Measurements from ENCODE around the gene RYR3. TPM values are rescaled to one million over a fixed set of nuclear protein-coding genes. Genes with fewer than 3 reads are reported as not detected.

RYR3 gene
- total and polyA plus RNA-seq, 2 of the 13 experiments (the other 11 are each of a cell fraction or from before 2014, with no cell fraction given), result not detected

- H3K4me1 ChIP-seq (ENCODE audit: insufficient read depth, low read length), result no peaks in the 10 kb centered on the region
- ChIA-PET POLR2A (no interaction called here), CTCF (ENCODE audit: low intra/inter-chr PET ratio, low total read pairs) (no interaction called here)
- no peak for ATAC-seq
- no peak overlapping the region for H2AFZ ChIP-seq (ENCODE audit: low read length)
- in situ Hi-C loops (cut with HindIII; ENCODE audit: extremely low pct_ligation_motif_present, low pct_unique_long_range_greater_than_20kb), result no loop called here
- H3K79me2 ChIP-seq (ENCODE audit: insufficient read depth, low read length), result no peaks in the 10 kb centered on the region
- H3K27me3 ChIP-seq (ENCODE audit: control insufficient read depth in 1 of 2, insufficient read depth in 2 of 2, low read length in 2 of 2), result peaks cover 0 to 26% of the 10 kb centered on the region in 2 experiments; a peak in 3 of 5 replicates
- intact Hi-C loops (cut with micrococcal nuclease; ENCODE audit: unreplicated experiment), result no loop called here
- no peak overlapping the region for H3K4me2 ChIP-seq (ENCODE audit: low read depth, low read length)
- BruUV-seq (replicated peaks), result no TSS peak
- FAIRE-seq, result no peak
- no peak overlapping the region for H3K9ac ChIP-seq (ENCODE audit: insufficient read depth, low read depth, low read length)
- H3K4me3 ChIP-seq (replicated peaks in 1 of 3; ENCODE audit: insufficient read depth in 1 of 3, low read depth in 2 of 3, low read length in 3 of 3), result no peak overlapping the region
- DNase-seq (ENCODE audit: low spot score), result no peak
- H3K9me3 ChIP-seq (ENCODE audit: low read length), result no peaks in the 10 kb centered on the region
- no peak overlapping the region for H3K27ac ChIP-seq (ENCODE audit: extremely low read length, insufficient read depth, low read length)
- H3K36me3 ChIP-seq (replicated peaks in 1 of 2; ENCODE audit: control insufficient read depth in 1 of 2, insufficient read depth in 2 of 2, low read length in 2 of 2), result no peaks in the 10 kb centered on the region
- TF ChIP-seq MAFF (IDR thresholded peaks at IDR 0.05; ENCODE audit: low read depth, low read length) (peak; percentile 85), TBP (CRISPR knock-in tag; IDR thresholded peaks at IDR 0.05) (no peak), SETDB1 (CRISPR knock-in tag; IDR thresholded peaks at IDR 0.05; ENCODE audit: borderline replicate concordance) (no peak), ZNF775 (CRISPR knock-in tag; IDR thresholded peaks at IDR 0.05; ENCODE audit: borderline replicate concordance) (no peak), RORA (CRISPR knock-in tag; IDR thresholded peaks at IDR 0.05) (no peak), TFAP4 (IDR thresholded peaks at IDR 0.05; ENCODE audit: borderline replicate concordance, low read depth) (no peak), THAP11 (CRISPR knock-in tag; IDR thresholded peaks at IDR 0.05) (no peak), ZNF121 (CRISPR knock-in tag; IDR thresholded peaks at IDR 0.05) (no peak), ZNF766 (CRISPR knock-in tag; IDR thresholded peaks at IDR 0.05; ENCODE audit: borderline replicate concordance) (no peak), ZNF670 (CRISPR knock-in tag; IDR thresholded peaks at IDR 0.05; ENCODE audit: borderline replicate concordance) (no peak), MAFK (conservative IDR thresholded peaks at IDR 0.05 in 1 of 2, IDR thresholded peaks at IDR 0.05 in 1 of 2; ENCODE audit: low read length in 2 of 2) (peak; percentile 81 to 91), ZNF567 (CRISPR knock-in tag; IDR thresholded peaks at IDR 0.05; ENCODE audit: borderline replicate concordance) (no peak), ZNF691 (CRISPR knock-in tag; IDR thresholded peaks at IDR 0.05; ENCODE audit: borderline replicate concordance, low read depth) (no peak), MYC (CRISPR knock-in tag; IDR thresholded peaks at IDR 0.05; ENCODE audit: borderline replicate concordance) (no peak)
- TF ChIP-seq, protein P1, sequence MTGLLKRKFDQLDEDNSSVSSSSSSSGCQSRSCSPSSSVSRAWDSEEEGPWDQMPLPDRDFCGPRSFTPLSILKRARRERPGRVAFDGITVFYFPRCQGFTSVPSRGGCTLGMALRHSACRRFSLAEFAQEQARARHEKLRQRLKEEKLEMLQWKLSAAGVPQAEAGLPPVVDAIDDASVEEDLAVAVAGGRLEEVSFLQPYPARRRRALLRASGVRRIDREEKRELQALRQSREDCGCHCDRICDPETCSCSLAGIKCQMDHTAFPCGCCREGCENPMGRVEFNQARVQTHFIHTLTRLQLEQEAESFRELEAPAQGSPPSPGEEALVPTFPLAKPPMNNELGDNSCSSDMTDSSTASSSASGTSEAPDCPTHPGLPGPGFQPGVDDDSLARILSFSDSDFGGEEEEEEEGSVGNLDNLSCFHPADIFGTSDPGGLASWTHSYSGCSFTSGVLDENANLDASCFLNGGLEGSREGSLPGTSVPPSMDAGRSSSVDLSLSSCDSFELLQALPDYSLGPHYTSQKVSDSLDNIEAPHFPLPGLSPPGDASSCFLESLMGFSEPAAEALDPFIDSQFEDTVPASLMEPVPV (CRISPR knock-in tag; IDR thresholded peaks at IDR 0.05), result no peak
- TF ChIP-seq, protein P2, sequence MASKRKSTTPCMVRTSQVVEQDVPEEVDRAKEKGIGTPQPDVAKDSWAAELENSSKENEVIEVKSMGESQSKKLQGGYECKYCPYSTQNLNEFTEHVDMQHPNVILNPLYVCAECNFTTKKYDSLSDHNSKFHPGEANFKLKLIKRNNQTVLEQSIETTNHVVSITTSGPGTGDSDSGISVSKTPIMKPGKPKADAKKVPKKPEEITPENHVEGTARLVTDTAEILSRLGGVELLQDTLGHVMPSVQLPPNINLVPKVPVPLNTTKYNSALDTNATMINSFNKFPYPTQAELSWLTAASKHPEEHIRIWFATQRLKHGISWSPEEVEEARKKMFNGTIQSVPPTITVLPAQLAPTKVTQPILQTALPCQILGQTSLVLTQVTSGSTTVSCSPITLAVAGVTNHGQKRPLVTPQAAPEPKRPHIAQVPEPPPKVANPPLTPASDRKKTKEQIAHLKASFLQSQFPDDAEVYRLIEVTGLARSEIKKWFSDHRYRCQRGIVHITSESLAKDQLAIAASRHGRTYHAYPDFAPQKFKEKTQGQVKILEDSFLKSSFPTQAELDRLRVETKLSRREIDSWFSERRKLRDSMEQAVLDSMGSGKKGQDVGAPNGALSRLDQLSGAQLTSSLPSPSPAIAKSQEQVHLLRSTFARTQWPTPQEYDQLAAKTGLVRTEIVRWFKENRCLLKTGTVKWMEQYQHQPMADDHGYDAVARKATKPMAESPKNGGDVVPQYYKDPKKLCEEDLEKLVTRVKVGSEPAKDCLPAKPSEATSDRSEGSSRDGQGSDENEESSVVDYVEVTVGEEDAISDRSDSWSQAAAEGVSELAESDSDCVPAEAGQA (IDR thresholded peaks at IDR 0.05; ENCODE audit: low read depth), result no peak
- TF ChIP-seq, protein P2 (CRISPR knock-in tag; IDR thresholded peaks at IDR 0.05; ENCODE audit: borderline replicate concordance), result no peak
- 3% methylated on average over 4 of the region's 4 CpGs for WGBS (ENCODE audit: low lambda C conversion rate)
- no peaks in the 10 kb centered on the region for H4K20me1 ChIP-seq (ENCODE audit: insufficient read depth, low read length)
Measured at GRCh38 chr15:33641069-33641468, 330.3 kb downstream of the RYR3 start.

Data from HepG2 (cell line).